GM21423 (cell line): ENCODE data around the gene TSHZ1.

ENCODE experiments used
- ATAC-seq: cut with Tn5 transposase; IDR thresholded peaks from one replicate; pipeline ENCODE4 v1.9.1; 2021; ENCODE audit warnings: mild to moderate bottlenecking, moderate library complexity; ENCODE audit not compliant: unreplicated experiment

Gene TSHZ1

GRCh38 chr18:75246721-75247610 lies 36.4 kb downstream of the TSHZ1 start:
- ATAC-seq: no peak

- peak; percentile 67 for ATAC-seq
Observed at GRCh38 chr18:75247611-75248421, 37.2 kb downstream of the TSHZ1 start.

GRCh38 chr18:75248426-75249174 lies 38.0 kb downstream of the TSHZ1 start:
- ATAC-seq: no peak

GRCh38 chr18:75249175-75249518 lies 38.5 kb downstream of the TSHZ1 start:
- ATAC-seq: no peak

GRCh38 chr18:75249672-75250470 lies 39.3 kb downstream of the TSHZ1 start:
- no peak for ATAC-seq

- ATAC-seq: no peak
Observed at GRCh38 chr18:75250471-75250821, 39.8 kb downstream of the TSHZ1 start.

- ATAC-seq: no peak
Observed at GRCh38 chr18:75251466-75251865, 40.9 kb downstream of the TSHZ1 start.

GRCh38 chr18:75252136-75252535 lies 41.5 kb downstream of the TSHZ1 start:
- ATAC-seq: no peak

- no peak for ATAC-seq
Observed at GRCh38 chr18:75253043-75253442, 42.4 kb downstream of the TSHZ1 start.

- no peak for ATAC-seq
Observed at GRCh38 chr18:75253784-75254183, 43.2 kb downstream of the TSHZ1 start.

- no peak for ATAC-seq
Observed at GRCh38 chr18:75255094-75255493, 44.5 kb downstream of the TSHZ1 start.

- no peak for ATAC-seq
Observed at GRCh38 chr18:75256376-75256775, 45.8 kb downstream of the TSHZ1 start.

GRCh38 chr18:75257605-75258004 lies 47.0 kb downstream of the TSHZ1 start:
- ATAC-seq: no peak

- peak; percentile 87 for ATAC-seq
Observed at GRCh38 chr18:75261430-75262223, 51.0 kb downstream of the TSHZ1 start.

- no peak for ATAC-seq
Observed at GRCh38 chr18:75262511-75262910, 51.9 kb downstream of the TSHZ1 start.

GRCh38 chr18:75264195-75264594 lies 53.6 kb downstream of the TSHZ1 start:
- no peak for ATAC-seq

GRCh38 chr18:75264926-75265597 lies 54.5 kb downstream of the TSHZ1 start:
- no peak for ATAC-seq

GRCh38 chr18:75265872-75266271 lies 55.3 kb downstream of the TSHZ1 start:
- no peak for ATAC-seq

GRCh38 chr18:75267643-75268363 lies 57.2 kb downstream of the TSHZ1 start:
- ATAC-seq: no peak
